ENCODE results near the gene KPNA4. TPM values are rescaled to one million over a fixed set of nuclear protein-coding genes. Genes with fewer than 3 reads are reported as not detected.
"Not testable (repeated sequence)": the region's sequence is repeated elsewhere in the genome, so short reads cannot be mapped to it uniquely, and the experiment has no call there.

The KPNA4 gene
- total and polyA plus RNA-seq, 8 donors: 5.8 to 23.9 (median 17.4) TPM

GRCh38 chr3:160574636-160575035 lies 9.3 kb upstream of the KPNA4 start:
- Histone ChIP-seq H3K4me1 (peaks cover 4 to 9% (median 5%) of the 10 kb centered on the region in 3 donors), H3K36me3 (no peaks in the 10 kb centered on the region), H3K9me3 (no peaks in the 10 kb centered on the region), H3K4me3 (no peak overlapping the region), H3K27me3 (no peaks in the 10 kb centered on the region), H3K27ac (no peak overlapping the region)
- 96 to 98% methylated on average over 3 of the region's 3 CpGs for WGBS, 2 donors
- FAIRE-seq (no peak), DNase-seq (no peak), ATAC-seq (no peak)
- intact Hi-C loops (cut with DNase I): no loop called here
- no peak for TF ChIP-seq CTCF (IDR thresholded peaks at IDR 0.05)

GRCh38 chr3:160573955-160574525 lies 8.7 kb upstream of the KPNA4 start:
- DNase-seq: peak in 2 of 6 donors; percentile 19 to 72
- H3K9me3 ChIP-seq; H3K27ac ChIP-seq; H3K4me3 ChIP-seq; H3K27me3 ChIP-seq; intact Hi-C loops (cut with DNase I); ATAC-seq; H3K36me3 ChIP-seq; FAIRE-seq; H3K4me1 ChIP-seq: not testable (repeated sequence)
- 96 to 99% methylated on average over 33 to 35 of the region's 35 CpGs for WGBS, 2 donors

DNA sequence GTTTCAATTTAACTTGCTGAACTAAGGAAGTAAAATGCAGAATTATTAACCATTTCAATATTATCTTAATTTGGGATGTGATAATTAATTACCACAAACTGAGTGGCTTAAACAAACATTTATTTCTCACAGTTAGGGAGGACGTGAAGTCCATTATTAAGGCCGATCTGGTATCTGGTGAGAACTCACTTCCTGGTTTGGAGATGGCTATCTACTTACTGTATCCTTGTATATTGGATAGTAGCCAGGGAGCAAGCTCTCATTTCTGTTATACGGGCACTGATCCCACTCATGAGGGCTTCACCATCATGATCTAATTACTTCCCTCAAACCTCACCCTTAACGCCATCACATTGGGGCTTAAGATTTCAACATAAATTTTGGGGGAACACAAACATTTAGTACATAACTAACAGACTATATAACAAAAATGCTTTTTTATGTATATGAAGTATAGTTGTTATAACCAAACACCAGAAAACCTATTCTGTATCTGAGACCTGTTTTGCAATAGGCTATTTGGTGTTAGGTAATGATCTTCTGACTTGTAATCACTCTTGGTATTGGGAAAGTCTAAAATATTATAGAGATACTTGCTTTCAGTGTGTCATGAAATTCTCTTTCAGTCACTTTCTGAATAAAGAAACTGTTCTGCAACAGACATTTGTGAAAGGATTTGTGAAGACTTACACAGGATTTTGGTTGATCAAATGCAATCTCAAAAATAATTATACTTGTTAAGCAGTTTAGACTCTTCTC lies 4.7 kb upstream of the KPNA4 start:
- H3K27me3 ChIP-seq: no peaks in the 10 kb centered on the region
- H3K27ac ChIP-seq: no peak overlapping the region
- TF ChIP-seq CTCF (IDR thresholded peaks at IDR 0.05): no peak
- intact Hi-C loops (cut with DNase I): no loop called here
- no peaks in the 10 kb centered on the region for H3K9me3 ChIP-seq
- no peaks in the 10 kb centered on the region for H3K36me3 ChIP-seq
- no peak overlapping the region for H3K4me3 ChIP-seq
- FAIRE-seq: no peak
- peaks cover 0 to 7% (median 0%) of the 10 kb centered on the region in 3 donors for H3K4me1 ChIP-seq
- ATAC-seq: no peak
- 70 to 89% methylated on average over 4 of the region's 4 CpGs for WGBS, 2 donors
- DNase-seq: no peak

DNA sequence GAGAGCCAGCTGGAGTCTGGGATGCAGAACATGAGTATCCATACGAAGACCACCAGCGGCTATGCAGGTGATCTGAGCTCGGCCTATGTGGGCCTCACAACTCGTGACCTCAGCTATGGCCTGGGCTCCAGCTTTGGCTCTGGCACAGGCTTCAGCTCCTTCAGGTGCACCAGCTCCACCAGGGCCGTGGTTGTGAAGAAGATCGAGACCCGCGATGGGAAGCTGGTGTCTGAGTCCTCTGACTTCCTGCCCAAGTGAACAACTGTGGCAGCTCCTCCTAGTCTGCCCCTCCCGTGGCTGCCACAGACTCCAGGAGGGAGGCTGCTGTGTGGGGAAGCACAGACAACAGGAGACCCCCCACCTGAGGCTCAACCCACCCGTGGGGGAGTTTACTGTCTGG lies 3.6 kb upstream of the KPNA4 start:
- Histone ChIP-seq H3K36me3 (no peaks in the 10 kb centered on the region), H3K4me1 (peaks cover 0 to 7% (median under 1%) of the 10 kb centered on the region in 3 donors), H3K27ac (no peak overlapping the region), H3K27me3 (no peaks in the 10 kb centered on the region), H3K4me3 (no peak overlapping the region), H3K9me3 (no peaks in the 10 kb centered on the region)
- intact Hi-C loops (cut with DNase I): no loop called here
- ATAC-seq (no peak), FAIRE-seq (no peak), DNase-seq (peak in 1 of 6 donors; percentile 50)
- 93 to 94% methylated on average over 10 of the region's 10 CpGs for WGBS, 2 donors
- TF ChIP-seq CTCF (IDR thresholded peaks at IDR 0.05): no peak

DNA sequence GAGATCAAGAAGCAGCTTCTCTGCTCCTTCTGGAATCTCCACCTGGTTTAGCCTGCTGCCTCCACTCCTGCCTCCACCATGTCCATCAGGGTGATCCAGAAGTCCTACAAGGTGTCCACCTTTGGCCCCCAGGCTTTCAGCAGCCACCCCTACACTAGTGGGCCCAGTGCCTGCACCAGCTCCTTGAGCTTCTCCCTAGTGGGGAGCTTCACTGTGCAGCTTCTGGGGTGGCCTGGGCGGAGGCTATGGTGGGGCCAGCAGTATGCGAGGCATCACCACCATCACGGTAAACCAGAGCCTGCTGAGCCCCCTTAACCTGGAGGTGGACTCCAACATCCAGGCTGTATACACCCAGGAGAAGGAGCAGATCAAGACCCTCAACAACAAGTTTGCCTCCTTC lies 2.4 kb upstream of the KPNA4 start:
- TF ChIP-seq CTCF (IDR thresholded peaks at IDR 0.05): no peak
- Histone ChIP-seq H3K27me3 (no peaks in the 10 kb centered on the region), H3K4me1 (peaks cover 0 to 20% (median 13%) of the 10 kb centered on the region in 3 donors), H3K4me3 (no peak overlapping the region), H3K27ac (no peak overlapping the region), H3K36me3 (no peaks in the 10 kb centered on the region), H3K9me3 (no peaks in the 10 kb centered on the region)
- 94 to 99% methylated on average over 3 of the region's 3 CpGs for WGBS, 2 donors
- ATAC-seq (no peak), DNase-seq (peak in 1 of 6 donors; percentile 58), FAIRE-seq (no peak)
- intact Hi-C loops (cut with DNase I): no loop called here
